GM12801 (cell line): ENCODE results near the gene EVI2A.

ENCODE experiments used
- TF ChIP-seq, protein P1 (sequence below): IDR thresholded peaks from one replicate; pipeline ENCODE4 v1.5.1; 2011; ENCODE audit warnings: control low read depth; ENCODE audit not compliant: insufficient read length; ENCODE audit errors: extremely low read depth

The EVI2A gene

DNA sequence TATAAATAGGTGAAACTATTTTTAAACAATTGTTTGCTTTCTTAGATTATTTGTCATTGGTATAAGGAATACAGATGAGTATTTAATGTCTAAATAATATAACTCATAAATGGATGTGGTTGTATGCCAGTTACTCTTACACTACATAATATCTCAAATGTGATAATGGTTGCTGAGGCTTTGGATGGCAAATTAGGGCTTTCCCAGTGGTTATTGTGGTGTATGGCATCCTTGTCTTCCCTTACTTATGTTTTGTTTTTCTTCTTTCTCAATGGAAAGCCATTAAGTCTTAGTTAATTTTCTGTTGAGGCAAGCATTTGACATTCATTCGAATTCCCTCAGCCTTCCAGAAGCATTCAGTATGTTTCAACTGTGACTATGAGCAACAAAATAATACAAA lies 34.8 kb downstream of the EVI2A start:
- TF ChIP-seq, protein P1, sequence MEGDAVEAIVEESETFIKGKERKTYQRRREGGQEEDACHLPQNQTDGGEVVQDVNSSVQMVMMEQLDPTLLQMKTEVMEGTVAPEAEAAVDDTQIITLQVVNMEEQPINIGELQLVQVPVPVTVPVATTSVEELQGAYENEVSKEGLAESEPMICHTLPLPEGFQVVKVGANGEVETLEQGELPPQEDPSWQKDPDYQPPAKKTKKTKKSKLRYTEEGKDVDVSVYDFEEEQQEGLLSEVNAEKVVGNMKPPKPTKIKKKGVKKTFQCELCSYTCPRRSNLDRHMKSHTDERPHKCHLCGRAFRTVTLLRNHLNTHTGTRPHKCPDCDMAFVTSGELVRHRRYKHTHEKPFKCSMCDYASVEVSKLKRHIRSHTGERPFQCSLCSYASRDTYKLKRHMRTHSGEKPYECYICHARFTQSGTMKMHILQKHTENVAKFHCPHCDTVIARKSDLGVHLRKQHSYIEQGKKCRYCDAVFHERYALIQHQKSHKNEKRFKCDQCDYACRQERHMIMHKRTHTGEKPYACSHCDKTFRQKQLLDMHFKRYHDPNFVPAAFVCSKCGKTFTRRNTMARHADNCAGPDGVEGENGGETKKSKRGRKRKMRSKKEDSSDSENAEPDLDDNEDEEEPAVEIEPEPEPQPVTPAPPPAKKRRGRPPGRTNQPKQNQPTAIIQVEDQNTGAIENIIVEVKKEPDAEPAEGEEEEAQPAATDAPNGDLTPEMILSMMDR = no peak

DNA sequence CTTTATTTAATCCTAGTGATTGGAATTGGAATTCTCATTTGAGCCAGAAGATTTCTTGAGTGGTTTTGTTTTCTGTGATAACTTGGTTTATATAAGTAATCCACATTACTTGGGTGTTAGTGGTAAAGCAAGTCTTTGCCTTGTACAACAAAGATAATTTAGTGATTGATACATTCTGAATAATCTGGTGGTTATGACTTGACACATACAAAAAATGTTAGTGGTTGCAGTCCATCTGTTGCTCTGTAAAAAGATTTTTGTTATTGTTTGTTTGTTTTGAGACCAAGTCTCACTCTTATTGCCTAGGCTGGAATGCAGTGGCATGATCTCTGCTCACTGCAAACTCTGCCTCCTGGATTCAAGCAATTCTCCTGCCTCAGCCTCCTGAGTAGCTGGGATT lies 37.6 kb downstream of the EVI2A start:
- TF ChIP-seq, protein P1 = no peak

DNA sequence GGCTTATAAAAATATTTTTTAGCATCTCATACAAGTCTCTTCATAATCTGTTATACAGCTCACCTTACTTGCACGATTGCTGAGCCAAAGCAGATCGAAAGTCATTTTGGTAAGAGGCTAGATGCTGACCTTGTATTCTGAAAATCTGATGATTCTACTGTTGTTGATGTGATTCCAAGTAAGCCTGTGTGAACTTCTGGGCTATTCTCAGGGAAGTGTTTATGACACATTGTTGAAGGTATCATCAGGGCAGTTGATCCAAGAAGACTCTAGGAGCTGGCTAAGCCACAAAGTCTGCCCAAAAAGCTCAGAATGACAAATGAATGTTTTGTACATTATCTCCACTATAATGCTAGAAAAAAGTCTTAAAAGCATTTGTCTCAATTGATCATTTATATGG lies 40.4 kb downstream of the EVI2A start:
- TF ChIP-seq, protein P1 = no peak

DNA sequence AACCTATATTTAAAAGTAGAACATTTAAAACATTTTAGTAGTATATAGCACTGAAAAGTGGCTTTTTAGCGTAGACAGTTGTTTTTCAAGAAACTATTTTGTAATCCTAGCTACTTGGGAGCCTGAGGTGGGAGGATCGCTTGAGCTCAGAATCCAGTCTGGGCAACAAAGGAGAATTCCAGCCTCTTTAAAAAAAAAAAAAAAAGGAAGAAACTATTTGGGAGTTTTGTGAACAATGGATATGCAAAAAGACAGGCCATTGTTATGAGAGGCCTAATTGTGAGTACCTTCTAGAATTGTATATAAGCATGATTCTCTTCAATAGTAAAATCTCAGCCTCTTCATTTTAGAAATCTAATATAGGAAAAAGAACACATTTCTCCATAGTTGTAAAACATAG lies 42.0 kb downstream of the EVI2A start:
- TF ChIP-seq, protein P1 = no peak

DNA sequence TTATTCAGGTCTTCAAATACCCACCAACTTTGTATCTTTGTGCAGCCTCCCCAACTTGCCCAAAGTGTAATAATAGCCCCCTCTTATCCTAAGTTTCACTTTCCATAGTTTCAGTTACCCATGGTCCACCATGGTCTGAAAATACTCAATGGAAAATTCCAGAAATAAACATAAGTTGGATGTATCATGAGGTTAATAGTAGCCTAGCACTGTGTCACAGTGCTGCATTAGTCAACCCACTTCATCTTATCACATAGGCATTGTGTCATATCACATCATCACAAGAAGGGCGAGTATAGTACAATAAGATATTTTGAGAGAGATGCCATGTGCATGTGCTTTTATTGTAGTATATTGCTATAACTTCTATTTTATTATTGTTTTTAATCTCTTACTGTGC lies 46.3 kb downstream of the EVI2A start:
- TF ChIP-seq, protein P1 = no peak

DNA sequence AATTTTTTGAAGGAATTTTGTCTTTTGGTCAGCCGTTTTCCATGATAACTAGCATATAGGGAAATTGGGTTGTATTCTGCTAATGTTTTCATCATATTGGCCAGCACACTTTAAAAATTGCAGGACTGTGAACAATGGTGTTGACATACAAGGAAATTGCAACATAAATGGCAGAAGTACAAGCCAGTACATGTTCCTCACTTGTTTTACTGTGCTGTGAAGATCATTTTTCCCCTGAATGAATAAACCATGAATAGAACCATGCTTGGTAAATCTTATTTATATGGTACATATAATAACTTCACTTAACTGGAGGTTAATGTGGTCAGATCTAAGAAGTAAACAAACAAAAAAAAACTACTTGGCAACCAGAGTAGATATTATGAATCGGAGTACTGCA lies 47.2 kb downstream of the EVI2A start:
- TF ChIP-seq, protein P1 = no peak

DNA sequence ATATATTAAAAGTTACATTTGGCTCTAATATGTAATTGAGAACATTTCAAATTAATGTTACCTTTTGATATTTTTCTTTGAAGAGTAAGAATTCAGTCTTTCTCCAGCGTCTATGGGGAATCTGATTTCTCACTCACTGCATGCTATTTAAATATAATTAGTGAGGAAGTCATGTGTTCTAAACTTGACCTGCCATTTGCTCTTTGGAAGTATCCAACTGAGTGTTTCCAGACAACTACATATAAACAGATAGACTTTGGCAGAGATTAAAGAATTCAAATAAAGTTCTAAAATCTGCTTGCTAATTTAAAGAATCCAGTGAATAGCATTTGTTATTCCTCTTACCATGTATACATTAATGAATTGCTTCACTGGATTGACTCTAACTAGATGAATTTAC lies 47.9 kb downstream of the EVI2A start:
- TF ChIP-seq, protein P1 = no peak

DNA sequence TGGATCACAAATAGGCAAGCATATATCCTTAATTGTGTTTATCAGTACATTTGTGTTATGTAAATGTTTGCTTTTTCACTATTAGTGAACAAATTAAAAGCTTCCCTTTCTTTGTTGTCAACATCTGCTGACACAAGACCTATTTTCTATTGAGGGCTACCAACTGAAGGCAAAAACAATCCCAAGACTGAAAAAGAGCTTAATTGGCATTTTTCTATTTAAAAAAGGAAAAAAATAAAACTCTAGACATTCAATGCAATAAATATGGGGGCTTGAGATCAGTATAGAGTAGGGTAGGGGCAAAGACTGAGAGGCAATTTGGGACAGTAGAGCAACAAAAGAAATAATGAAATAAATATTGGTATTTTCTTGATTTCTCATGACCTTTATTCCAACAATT lies 48.6 kb downstream of the EVI2A start:
- TF ChIP-seq, protein P1 = no peak
